Stimulated activated CD8-positive, alpha-beta memory T cell treated with anti-CD3 and anti-CD28 coated beads, Interleukin-7, amount 100 ng/mL, for 1 hour (primary cell): ENCODE data around the gene TLX3.
"Not testable (repeated sequence)": the region's sequence is repeated elsewhere in the genome, so short reads cannot be mapped to it uniquely, and the experiment has no call there.

Source experiments
- DNase-seq, 2 donors: peaks; one replicate each; pipeline ENCODE4 v3.0.0-alpha.2; 2020; ENCODE audit warnings: low read depth in 2 of 2

Gene TLX3

DNA sequence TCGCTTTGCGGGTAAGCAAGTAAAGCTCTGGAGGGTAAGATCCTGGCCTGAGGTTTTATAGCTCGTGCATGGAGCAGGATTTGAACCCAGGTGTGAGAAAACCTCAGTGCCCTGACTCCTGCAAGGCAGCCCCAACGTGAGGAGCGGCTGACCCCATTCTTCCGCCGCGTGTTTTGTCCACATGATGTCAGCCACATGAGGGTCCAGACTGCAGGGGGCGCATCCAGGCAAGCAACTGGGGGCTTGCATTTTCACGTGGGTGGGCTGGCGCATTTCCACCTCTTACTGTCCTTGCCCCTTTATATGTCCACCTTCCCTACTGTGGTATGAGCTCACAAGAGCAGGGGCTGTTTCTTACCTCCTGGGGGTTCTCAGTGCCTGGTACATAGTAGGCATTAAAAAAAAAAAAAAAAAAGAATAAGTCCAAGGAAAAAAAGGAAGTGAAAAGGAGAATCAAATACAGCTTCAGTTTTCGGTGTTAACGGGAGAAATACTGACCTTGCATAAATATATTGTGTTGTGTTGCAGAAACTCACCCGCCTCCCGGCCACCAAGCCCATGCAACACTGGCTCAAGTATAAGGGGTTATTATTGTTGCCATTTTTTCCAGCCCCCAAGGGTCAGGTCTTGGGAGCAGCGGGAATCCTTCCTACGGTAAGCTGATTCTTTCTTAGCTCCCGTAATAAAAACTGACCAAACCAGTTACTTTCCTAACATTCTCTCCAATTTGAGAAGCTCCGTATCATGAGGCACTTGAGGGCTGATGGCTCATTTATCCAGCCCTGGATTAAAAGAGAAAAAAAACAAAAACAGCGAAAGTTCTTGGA is 15.0 kb downstream of the TLX3 start:
- no peak for DNase-seq

DNA sequence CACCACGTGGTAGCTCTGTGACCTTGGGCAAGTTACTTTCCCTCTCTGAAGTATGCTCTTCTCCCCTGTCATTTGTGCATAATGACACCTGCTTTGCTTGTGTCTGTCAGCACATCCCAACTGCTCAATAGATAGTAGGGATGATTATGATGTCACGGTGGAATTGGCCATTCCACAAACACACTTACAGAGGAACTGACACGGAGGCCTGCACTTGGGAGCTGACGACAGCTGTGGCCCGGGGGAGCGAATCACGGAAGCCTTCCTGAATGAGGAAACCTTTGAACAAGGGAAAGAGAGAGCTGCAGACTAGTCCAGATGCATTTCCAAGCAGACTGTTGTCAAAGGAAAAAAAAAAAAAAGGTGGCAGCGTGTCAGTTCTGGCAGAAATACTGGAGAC is 21.0 kb downstream of the TLX3 start:
- no peak for DNase-seq

DNA sequence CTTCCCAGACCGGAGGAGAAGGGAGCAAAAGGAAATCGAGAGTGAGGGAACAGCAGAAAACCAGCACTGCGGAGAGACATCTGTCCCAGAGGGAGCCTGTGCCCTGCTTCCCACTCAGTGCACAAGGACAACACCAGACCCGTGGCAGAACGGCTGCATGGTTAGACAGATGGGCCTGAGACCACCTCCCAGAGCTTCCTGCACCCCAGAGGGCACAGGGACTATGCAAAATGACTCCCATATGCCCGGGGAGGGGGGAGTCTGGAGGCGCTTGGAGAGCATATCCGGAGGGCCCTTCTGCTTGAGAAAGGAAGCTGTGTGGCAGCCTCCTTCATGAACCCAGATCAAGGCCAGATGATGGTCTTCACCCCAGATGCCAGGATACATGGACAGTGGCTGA is 26.6 kb downstream of the TLX3 start:
- DNase-seq, result no peak

GRCh38 chr5:171336521-171337209 is 27.6 kb downstream of the TLX3 start:
- DNase-seq, result no peak

GRCh38 chr5:171337210-171337569 is 28.1 kb downstream of the TLX3 start:
- no peak for DNase-seq

DNA sequence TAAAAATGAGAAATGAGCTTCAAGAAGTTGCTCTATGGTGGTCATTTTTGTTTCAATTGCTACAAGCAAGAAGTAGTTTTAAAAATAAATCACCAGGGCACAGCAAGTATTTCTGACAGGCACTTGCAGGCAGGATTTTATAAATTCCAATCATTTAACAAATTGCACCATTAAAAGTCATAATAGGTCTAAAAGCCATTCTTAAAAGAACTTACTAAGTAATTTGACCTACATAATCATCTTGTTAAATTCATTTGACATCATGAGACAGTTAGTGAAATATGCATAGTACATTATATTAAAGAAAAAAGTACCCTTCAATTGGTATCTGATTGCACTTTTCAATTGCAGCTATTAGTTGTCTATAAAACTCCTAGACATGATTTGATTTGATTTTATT is 31.0 kb downstream of the TLX3 start:
- no peak for DNase-seq

DNA sequence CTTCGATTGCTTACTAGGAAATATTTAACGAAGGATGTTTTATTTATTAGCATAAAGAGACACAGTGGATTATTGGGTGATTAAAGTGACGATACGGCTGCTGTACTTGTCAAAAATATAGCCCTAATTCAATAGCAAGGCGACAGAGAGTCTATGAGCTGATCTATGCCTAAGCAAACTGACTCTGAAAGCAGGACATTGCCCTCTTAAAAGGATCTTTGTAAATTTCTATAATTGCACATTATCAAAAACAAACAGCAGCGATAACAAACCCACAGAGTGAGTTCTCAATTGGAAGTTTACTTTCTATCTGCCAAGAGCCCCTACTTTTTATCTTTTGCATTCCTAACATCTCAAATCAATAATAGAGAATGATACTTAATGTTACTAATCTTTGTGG is 31.4 kb downstream of the TLX3 start:
- no peak for DNase-seq

DNA sequence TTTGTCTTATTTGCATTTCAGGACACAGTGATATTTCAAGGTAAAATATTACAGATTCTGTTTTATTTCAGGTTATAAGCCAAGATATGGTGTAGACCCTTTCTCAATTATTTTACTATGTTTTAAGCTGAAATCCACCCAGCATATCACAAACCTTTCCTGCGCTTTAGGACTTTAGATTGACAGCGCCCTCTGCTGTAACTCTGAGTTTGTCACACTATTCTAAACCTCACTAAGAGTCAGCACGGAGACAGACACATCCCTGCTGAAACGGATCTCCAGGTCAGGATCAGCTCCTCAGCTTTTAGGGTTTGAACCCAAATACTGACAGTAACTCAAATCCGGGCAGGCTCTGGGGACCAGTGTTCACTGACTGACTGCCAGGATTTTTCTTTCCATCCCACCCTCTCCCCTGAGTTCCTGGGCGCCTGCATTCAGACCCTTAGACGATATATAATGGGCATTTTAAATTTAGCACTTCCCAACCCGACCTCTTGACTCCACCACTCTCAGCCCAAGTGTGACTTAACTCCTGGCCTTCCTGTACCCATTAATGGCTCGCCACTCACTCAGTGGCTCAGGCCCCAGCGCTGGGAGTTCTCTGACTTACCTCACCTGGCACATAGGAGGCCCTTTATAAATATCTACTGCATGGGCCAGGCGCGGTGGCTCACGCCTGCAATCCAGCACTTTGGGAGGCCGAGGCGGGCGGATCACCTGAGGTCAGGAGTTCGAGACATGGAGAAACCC is 33.5 kb downstream of the TLX3 start:
- no peak for DNase-seq

GRCh38 chr5:171344936-171345608 is 36.0 kb downstream of the TLX3 start:
- no peak for DNase-seq

GRCh38 chr5:171351536-171352073 is 42.6 kb downstream of the TLX3 start:
- no peak for DNase-seq

DNA sequence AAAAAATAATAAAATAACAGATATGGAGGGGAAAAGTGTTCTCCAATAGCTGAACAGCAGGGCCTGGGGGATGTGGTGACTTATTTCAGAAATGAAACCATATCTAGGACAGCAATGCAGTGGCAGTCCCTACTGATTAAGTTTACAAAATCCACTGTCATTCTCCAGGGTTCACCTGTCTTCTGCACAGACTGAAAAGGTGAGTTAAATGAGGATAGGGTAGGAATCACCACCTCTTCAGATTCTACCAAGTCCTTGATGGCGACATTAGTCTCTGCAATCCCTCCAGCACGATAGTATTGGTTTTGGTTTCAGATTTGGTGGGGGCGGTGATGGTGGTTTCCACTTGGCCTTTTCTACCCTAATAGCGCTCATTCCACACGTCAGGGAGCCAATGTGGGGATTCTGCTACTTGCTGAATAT is 46.3 kb downstream of the TLX3 start:
- no peak for DNase-seq

- DNase-seq, result no peak
Observed at GRCh38 chr5:171357843-171358242, 48.8 kb downstream of the TLX3 start.

DNA sequence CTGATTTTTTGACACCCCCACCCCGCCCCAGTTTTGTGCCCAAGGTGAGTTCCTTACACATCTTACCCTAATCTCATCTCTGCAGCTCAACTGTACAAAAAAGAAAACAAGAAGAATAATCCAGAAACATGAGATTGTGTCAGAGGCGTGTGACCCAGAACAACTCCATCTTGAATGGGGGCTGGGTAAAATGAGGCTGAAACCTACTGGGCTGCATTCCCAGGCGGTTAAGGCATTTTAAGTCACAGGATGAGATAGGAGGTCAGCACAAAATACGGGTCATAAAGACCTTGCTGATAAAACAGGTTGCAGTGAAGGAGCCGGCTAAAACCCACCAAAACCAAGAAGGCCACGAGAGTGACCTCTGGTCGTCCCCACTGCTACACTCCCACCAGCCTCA is 52.1 kb downstream of the TLX3 start:
- DNase-seq, result not testable (repeated sequence)
